Measurements from ENCODE around the gene PACS1.
"Not testable (repeated sequence)": the region's sequence is repeated elsewhere in the genome, so short reads cannot be mapped to it uniquely, and the experiment has no call there.

Gene PACS1

DNA sequence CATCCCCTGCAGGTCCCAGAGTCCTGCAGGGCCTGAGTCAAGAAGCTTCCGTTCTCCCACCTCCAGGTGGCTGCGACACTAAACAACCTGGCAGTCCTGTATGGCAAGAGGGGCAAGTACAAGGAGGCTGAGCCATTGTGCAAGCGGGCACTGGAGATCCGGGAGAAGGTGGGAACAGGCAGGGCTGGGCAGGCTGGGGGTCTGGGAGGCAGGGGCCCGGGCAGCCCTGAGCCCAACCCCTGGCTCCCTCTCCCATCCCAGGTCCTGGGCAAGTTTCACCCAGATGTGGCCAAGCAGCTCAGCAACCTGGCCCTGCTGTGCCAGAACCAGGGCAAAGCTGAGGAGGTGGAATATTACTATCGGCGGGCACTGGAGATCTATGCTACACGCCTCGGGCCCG lies 193.7 kb downstream of the PACS1 start:
- DNase-seq: no peak

DNA sequence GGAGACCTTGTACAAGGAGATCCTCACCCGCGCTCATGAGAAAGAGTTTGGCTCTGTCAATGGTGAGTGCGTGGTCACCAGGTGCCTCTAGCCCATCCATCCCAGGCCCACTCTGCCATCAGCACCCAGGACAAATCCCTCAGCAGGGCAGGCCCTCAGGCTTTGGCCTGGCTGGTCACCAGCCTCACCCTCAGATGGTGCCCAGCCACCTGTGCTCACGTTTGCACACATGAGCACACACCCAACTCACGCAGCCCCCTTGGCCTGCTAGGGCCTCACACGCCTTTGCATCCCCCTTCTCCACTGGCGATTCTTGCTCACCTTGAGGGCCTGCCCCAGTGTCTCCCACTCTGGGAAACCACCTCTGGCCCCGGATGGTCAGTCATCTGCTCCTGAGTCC lies 194.3 kb downstream of the PACS1 start:
- DNase-seq: no peak

DNA sequence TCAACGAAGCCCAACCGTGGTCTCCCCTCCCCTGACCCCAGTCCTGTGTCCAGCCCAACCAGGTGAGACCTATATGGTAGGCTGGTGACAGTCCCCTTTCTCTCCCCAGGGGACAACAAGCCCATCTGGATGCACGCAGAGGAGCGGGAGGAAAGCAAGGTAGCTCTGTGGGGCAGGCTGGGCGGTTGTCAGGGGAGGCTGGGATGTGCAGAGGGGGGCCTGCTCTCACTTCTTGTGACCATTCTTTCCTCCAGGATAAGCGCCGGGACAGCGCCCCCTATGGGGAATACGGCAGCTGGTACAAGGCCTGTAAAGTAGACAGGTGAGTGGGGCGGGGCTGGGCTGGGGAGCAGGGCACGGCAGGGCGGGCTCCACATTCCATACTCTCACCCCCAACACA lies 194.8 kb downstream of the PACS1 start:
- DNase-seq: no peak

DNA sequence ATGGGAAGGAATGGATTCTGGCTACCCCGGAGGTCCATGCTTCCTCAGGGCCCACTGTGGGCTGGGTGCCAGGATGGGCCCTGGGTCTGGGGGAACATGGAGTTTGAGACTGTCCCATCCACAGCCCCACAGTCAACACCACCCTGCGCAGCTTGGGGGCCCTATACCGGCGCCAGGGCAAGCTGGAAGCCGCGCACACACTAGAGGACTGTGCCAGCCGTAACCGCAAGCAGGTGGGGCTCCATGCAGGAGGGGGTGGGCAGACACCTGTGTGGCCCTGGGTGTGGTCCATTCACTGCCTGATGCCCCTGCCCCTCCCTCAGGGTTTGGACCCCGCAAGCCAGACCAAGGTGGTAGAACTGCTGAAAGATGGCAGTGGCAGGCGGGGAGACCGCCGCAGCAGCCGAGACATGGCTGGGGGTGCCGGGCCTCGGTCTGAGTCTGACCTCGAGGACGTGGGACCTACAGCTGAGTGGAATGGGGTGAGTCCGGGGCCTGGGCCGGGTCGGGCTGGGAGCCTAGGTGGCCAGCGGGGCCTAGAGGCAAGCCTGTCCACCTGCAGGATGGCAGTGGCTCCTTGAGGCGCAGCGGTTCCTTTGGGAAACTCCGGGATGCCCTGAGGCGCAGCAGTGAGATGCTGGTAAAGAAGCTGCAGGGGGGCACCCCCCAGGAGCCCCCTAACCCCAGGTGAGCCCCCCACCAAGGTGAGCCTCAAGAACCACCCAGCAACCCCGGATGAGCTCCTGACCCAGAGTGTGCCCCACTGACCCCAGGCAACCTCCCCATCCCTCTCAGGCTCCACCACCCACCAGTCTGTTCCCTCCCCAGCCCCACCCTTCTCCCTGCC lies 195.7 kb downstream of the PACS1 start:
- no peak for DNase-seq

DNA sequence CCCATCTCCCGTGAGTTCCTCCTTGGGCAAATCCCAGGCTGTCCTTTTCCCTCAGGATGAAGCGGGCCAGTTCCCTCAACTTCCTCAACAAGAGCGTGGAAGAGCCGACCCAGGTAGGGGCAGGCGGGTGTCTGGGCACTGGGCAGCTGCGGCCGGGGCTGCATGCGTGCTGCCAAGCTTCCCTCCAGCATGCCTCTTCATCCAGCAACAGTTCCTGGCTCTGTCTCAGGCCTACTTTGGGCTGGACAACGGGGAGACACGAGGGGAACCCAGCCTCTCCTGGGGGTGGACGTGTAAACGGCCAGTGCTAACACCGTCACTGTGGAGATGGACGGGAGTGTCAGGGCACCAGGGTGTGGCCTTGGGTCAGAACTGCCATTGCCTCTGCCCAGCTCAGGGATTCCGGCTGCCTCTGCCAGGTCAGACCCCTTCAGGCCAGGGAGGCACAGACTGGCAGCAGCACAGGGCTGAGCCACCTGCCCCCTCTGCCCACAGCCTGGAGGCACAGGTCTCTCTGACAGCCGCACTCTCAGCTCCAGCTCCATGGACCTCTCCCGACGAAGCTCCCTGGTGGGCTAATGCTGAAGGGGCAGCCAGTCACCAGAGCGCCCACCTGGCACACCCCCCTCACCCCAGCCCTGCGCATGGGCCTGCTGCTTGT lies 196.4 kb downstream of the PACS1 start:
- DNase-seq: no peak

DNA sequence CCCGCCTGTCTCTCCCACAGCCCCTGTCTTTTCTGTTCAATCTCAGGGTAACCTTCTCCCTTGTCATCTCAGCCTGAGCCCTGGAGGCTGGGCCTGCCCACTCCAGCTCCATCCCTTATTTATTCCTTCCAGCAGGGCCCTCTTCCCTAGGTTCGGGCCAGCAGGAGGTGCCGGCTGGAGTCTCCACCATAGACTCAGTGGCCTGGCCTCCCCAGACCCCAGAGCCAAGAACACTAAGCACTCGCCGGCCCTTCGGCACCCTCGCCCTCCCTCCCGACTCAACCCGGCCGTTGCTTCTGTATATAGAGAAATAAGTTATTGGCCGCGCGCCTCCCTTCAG lies 196.9 kb downstream of the PACS1 start:
- no peak for DNase-seq

DNA sequence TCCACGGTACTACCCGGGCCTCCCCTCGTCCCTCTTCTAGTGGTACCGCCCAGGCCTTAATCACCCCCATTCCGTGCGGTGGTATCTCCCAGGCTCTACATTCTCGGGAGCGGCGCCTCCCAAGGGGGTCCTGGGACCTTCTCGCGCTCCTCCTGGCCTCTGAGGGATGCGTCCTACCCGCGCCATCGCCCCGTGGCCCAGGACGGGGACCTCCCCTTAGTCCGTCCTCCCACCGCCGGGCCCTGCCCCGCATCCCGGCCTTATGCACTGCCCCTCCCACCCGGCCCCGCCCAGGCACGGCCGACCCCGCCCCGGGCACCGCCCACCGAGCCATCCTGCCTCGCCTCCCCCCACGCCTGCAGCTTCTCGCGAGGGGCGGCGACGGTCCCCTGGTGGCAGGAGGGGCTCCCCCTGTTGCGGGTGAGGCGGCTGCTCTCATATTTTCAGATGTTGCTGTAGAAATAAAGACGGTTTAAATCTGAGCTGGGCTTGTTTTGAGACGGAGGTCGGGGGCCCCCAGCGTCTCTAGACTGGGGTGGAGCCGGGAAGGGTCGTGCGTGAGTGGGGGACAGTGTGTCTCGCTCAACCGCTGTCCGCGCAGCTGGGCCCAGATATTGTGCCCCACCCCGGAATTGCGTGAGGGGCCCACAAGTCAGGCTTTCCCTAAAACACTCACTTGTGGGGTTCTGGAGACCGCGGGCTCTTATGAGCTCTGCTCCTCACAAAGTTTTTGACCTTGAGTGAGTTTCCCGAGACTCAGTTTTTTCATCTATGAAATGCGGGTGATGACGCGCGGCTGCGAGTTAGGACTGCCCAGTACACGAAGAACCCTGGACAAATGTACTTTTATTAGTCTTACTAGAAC lies 197.5 kb downstream of the PACS1 start:
- DNase-seq: peak; percentile 78

DNA sequence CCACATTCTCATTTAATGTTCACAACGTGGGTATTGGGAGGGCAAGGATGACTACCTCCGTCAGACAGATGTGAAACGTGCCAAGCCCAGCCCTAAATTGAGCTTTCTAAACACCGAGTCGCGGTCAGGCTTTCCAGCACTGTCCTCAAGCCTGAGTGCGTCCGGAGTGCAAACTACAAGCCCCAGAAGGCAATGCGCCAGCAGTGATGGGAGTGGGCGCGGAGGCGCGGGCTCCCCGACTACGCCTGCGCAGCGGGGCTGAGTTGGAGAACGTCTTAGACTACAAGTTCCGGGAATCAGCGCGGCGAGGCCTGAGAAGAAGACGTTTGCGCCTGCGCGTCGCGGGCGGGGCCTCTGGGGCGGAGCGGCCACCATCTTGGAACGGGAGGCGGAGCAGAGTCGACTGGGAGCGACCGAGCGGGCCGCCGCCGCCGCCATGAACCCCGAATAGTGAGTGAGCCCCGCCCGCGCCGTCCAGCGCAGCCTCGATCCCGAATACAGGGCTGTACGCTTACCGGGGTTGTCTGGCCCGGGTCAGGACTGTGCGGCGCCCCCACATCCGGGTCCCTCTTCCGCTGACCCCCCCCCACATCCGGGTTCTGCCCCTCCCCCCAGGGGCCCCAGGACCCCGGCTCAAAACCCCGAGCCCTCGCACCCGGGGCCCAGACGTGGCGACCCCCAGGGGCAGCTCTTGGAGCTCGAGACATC lies 198.3 kb downstream of the PACS1 start, which contains the start of gene RAB1B:
TSS of gene RAB1B (plus strand) at position 396 of the 708 bp plus-strand sequence. CDS start at position 437, 41 bp downstream.
- DNase-seq: peak; percentile 99

DNA sequence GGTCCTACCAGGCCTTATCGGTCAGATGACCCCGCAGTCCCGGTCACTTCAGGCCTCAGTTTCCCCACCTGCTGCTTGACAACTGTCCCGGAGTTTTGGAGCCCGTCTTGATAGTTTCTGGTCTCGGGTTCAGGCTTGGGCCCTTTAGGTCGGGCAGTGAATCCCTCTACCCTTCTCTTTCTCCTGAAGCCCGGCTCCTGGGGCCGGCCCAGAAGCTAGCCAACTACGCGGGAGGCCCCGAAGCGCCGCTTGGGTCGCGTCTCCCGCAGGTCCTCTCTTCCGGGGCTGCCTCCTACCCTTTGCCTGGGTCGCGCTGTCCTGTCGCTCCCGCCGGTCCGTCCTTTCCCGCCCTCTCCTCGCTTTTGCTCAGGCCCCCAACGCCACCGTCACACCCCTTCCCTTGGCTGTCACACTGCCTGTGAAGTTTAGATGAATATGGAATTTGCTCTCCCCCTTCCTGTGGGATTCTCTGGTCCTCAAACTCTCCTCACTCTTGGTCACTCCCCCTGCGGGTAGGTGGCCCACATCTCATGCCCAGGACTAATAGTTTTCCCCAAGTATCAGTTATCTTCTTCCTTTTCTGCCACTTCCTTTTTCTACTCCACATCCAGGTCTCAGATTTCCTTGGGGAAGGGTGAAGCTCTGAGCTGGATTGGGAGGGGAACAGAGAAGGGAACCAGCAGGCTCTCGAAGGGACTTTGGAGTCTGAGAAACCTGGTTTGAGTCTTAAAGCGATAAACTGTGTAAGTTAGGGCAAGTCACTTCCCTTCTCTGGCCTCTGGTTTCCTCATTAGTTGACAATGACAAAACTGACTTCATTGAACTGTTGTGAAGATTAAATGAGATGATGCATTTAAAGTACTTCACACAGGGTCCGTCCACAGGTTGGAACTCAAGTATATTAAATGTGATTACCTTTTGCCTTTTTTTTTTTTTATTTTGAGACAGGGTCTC lies 199.2 kb downstream of the PACS1 start:
- peak; percentile 23 for DNase-seq

DNA sequence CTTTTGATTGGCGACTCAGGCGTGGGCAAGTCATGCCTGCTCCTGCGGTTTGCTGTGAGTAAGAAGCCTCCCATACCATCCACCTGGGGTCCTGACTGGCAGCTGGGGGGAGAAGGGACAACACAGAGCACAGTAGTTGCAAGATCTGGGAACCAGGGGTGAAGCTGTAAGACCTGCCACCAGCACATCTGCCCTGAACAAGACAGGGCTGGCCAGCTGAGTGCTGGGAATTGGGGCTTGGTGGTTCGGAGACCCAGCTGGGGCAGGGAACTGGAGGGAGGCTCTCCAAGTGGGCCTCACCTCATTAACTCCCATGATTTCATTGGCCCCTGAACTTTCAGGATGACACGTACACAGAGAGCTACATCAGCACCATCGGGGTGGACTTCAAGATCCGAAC lies 201.7 kb downstream of the PACS1 start:
- DNase-seq: no peak

DNA sequence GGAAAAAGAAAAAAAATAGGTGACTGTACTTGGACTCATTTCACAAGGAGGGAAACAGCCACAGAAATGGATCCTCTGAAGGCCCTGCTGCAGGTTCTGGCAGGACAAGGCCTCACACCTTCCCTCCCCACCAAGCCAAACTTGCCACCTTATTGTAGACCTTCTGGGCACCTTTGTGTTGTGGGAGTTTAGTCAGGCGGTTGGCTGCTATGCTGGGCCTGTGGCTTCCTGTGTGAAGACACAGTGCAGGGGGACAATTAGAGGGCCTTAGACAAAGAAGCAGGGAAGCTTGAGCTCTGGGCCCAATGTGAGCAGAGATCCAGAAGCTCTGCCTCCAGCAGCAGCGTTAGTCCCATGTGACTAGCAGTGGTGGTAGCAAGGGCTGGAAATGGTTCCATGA lies 202.5 kb downstream of the PACS1 start:
- no peak for DNase-seq

DNA sequence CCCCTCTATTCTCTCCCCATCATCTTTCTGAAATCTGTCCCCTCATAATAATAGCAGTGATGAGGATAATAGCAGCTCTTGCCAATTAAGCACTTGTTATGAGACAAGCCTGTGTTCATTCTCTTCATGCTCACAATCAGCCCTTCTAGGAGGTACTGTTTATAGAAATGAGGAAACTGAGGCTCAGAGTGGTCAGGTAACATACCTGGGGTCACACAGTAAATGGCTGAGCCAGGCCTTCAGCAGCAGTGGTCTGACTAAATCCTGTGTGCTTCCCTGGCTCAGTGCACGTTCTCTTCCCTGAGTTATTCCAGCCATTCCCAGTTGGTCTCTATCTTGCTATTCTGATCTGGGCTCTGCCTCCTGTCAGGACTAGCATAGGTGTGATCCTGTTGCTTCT lies 204.1 kb downstream of the PACS1 start:
- DNase-seq: no peak

DNA sequence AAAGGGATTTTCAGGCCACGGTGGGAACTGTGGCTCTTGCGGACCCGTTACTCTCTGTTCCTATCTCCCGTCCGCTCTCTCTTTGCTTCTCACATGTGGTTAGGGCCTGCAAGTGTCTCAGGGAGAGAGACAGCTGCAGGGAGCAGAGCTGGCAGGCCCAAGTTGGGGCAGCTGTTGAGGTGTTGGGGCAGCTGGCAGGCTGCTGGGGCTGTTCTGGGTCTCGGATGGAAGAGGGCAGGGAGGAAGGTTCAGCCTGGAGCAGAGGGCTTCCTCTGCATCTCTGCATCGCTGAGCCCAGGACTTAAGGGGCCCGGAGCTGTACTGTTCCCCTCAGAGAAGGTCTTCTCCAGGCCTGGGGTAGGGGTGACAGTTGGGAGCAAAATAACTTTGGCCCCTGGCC lies 205.3 kb downstream of the PACS1 start:
- no peak for DNase-seq

DNA sequence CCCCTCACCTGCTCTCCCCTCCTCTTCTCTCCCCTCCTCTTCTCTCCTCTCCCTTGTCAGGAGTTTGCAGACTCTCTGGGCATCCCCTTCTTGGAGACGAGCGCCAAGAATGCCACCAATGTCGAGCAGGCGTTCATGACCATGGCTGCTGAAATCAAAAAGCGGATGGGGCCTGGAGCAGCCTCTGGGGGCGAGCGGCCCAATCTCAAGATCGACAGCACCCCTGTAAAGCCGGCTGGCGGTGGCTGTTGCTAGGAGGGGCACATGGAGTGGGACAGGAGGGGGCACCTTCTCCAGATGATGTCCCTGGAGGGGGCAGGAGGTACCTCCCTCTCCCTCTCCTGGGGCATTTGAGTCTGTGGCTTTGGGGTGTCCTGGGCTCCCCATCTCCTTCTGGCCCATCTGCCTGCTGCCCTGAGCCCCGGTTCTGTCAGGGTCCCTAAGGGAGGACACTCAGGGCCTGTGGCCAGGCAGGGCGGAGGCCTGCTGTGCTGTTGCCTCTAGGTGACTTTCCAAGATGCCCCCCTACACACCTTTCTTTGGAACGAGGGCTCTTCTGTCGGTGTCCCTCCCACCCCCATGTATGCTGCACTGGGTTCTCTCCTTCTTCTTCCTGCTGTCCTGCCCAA lies 206.0 kb downstream of the PACS1 start:
- no peak for DNase-seq

DNA sequence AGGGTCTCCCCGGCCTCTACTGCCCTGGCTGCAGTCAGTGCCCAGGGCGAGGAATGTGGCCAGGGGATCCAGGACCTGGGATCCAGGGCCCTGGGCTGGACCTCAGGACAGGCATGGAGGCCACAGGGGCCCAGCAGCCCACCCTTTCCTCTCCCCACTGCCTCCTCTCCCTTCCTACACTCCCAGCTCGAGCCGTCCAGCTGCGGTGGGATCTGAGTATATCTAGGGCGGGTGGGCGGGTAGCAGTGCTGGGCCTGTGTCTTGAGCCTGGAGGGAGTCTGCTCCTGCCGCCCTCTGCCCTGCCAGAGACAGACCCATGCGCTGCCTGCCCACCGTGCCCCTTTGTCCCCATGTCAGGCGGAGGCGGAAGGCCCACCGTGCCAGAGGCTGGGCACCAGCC lies 206.5 kb downstream of the PACS1 start:
- DNase-seq: not testable (repeated sequence)

DNA sequence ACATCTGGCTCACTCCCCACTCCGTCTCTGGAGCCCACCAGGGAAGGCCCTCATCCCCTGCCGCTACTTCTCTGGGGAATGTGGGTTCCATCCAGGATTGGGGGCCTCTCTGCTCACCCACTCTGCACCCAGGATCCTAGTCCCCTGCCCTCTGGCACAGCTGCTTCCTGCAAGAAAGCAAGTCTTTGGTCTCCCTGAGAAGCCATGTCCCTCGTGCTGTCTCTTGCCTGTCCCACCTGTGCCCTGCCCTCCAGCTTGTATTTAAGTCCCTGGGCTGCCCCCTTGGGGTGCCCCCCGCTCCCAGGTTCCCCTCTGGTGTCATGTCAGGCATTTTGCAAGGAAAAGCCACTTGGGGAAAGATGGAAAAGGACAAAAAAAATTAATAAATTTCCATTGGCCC lies 207.0 kb downstream of the PACS1 start:
- DNase-seq: not testable (repeated sequence)

DNA sequence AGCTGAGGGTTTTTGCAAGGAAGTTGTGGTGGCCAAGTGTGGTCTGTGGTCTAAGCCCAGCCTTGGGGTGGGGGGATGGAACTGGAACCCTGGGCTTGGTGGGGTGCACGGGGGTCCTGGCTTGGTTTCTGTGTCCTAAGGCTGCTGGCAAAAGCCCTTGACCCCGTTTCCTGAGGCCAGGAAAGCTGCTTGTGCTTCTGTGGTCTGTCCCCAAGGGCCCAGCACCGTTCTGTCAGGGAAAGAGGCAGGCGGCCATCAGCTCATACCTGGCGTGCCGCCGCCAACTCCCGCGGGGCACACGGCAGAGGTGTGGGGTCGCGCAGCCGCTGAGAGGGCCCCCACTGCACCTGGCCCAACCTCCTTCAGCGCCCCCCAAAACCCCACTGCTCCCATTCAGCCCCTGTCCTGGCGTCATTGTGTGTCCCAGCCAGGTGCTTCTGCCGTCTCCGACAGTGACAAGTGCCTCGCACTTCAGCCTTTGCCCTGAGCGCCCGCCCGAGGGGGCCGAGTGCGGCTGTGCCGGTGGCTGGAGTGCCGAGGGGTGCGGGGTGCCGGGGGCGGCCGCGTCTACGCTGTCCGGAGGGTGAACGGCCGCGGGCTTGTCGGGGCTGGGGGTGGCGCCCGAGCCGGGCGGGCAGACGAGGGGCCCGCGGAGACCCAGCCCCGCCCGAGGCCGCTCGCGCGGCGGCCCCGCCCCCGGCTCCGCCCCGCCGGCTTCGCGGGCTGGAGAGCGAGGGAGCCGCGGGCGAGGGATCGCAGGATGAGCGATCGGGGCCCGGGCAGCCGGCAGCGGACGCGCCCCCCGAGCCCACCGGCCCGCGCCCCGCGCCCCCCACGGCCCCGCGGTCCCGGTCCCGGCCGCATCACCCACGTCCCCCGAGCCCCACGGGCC lies 207.6 kb downstream of the PACS1 start, which contains the start of gene CNIH2:
TSS of gene CNIH2 (plus strand) at position 705 of the 892 bp plus-strand sequence. CDS start 282 bp downstream, outside the sequence.
- no peak for DNase-seq

DNA sequence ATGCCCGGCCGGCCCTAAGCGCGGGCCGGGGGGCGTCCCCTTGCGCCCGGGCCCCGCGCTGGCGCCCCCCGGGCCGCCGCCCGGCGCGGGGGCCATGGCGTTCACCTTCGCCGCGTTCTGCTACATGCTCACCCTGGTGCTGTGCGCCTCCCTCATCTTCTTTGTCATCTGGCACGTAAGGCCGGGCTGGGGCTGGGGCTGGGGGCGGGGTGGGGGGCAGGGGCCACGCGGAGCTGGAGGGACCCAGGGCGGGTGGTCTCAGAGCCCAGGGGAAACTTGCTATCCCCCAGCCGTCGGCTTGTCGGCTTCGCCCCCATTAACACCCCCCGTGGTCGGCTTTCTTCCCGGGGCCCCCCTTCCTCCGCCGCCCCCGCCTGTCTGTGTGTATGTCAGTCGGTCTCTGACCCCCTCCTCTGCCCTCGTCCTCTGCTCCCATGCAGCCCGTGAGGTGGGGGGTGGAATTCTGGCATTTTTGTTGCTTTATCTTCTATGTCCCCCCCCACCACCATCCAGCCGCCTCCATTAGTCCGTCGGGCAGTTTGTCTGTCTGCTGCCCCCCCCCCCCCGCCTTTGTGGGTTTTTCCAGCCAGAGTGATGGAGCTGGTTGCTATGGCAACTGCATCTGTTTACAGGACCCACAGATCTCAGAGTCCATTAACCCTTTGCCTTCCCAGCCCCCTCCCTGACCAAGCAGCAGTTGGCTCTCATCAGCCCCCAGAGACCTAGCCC lies 208.5 kb downstream of the PACS1 start:
- peak; percentile 5 for DNase-seq

DNA sequence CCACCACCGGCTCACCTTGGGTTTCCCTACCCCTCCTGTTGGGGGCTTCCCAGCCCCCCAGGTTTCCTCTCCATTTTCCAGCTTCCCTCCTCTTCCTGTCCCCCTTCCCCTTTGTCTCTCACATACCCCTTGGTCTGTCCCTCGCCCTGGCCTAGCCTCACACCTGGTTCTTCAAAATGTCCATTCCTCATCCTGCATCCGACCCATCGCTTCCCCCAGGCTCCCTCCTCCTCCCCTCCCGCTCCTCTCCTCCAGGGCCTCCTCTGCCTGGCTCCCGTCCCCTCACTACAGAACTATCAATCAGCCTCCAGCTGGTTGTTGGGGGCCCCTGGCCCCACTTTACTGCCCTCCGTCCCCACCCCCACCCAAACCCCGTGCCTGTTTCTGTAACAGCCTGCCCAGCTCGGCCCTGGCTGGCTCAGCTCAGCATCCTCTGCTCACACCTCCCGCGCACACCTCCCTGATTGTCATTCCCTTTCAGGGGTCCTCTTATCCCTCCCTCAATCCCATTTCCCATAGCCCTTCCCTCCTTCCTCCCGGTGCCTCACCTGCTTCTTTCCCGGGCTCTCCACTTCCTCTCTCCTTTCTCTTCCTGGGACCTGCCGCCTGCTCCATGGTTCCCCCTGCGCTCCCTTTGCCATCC lies 209.1 kb downstream of the PACS1 start:
- DNase-seq: no peak
